Neural cell (in vitro differentiated cells): Measurements from ENCODE around the gene PACS1. TPM values are rescaled to one million over a fixed set of nuclear protein-coding genes. Genes with fewer than 3 reads are reported as not detected.

Source experiments
- H2AFZ ChIP-seq: fragments of 200-600, 300-800 bp; sonication (generic), shearing (Covaris generic); 2 replicates; pipeline ENCODE4 v1.6.0; 2014; ENCODE audit warnings: low read depth, mild to moderate bottlenecking, antibody characterized with exemption, low read length, moderate library complexity
- H3F3A ChIP-seq: fragments of 200-600 bp; shearing (Covaris generic); 2 replicates; pipeline ENCODE4 v1.6.1; 2016; ENCODE audit warnings: mild to moderate bottlenecking, moderate library complexity, mixed read lengths, antibody characterized with exemption, low read length; ENCODE audit not compliant: insufficient read depth, poor library complexity, severe bottlenecking
- H3K27ac ChIP-seq: fragments of 200-600, 300-800 bp; sonication (generic), shearing (Covaris generic); 2 replicates; pipeline ENCODE4 v1.5.1; 2014; ENCODE audit warnings: mild to moderate bottlenecking, low read length, moderate library complexity
- H3K27me3 ChIP-seq: fragments of 300-800, 200-600 bp; sonication (generic), shearing (Covaris generic); 2 replicates; pipeline ENCODE4 v1.6.0; 2014; ENCODE audit warnings: mild to moderate bottlenecking, low read depth, low read length, moderate library complexity; ENCODE audit not compliant: insufficient read depth
- H3K36me3 ChIP-seq: fragments of 300-800, 200-600 bp; sonication (generic), shearing (Covaris generic); 2 replicates; pipeline ENCODE4 v1.5.1; 2014; ENCODE audit warnings: mild to moderate bottlenecking, antibody characterized with exemption, low read length, moderate library complexity; ENCODE audit not compliant: insufficient read depth
- H3K4me2 ChIP-seq: fragments of 300-800, 200-600 bp; sonication (generic), shearing (Covaris generic); 2 replicates; pipeline ENCODE4 v1.6.0; 2014; ENCODE audit warnings: mild to moderate bottlenecking, low read length
- H3K4me3 ChIP-seq: fragments of 300-800, 200-600 bp; sonication (generic), shearing (Covaris generic); 2 replicates; pipeline ENCODE4 v1.5.1; 2014; ENCODE audit warnings: mild to moderate bottlenecking, low read length, moderate library complexity
- H3K79me2 ChIP-seq: fragments of 200-600 bp; shearing (Covaris generic); replicated peaks from 2 replicates; pipeline ENCODE4 v1.6.0; 2014; ENCODE audit warnings: mild to moderate bottlenecking, low read length, moderate library complexity; ENCODE audit not compliant: insufficient read depth
- H3K9ac ChIP-seq: fragments of 300-800, 200-600 bp; sonication (generic), shearing (Covaris generic); 2 replicates; pipeline ENCODE4 v1.6.1; 2016; ENCODE audit warnings: mild to moderate bottlenecking, low read length, mixed read lengths
- H3K9me2 ChIP-seq: fragments of 200-600 bp; shearing (Covaris generic); 2 replicates; pipeline ENCODE4 v1.6.1; 2016; ENCODE audit warnings: mild to moderate bottlenecking, low read length, mixed read lengths; ENCODE audit not compliant: insufficient read depth
- H3K9me3 ChIP-seq: fragments of 200-600, 300-800 bp; sonication (generic), shearing (Covaris generic); 2 replicates; pipeline ENCODE4 v1.6.1; 2016; ENCODE audit warnings: mild to moderate bottlenecking, mixed run types, low read length, moderate library complexity, mixed read lengths
- H4K20me1 ChIP-seq: fragments of 200-600 bp; shearing (Covaris generic); 2 replicates; pipeline ENCODE4 v1.6.1; 2016; ENCODE audit warnings: mild to moderate bottlenecking, mixed run types; ENCODE audit not compliant: insufficient read depth
- EP300 ChIP-seq: fragments of 450-650 bp; conservative IDR thresholded peaks from 2 replicates; pipeline ENCODE4 v1.6.1; 2014; ENCODE audit warnings: antibody characterized with exemption, mild to moderate bottlenecking, moderate library complexity; ENCODE audit not compliant: poor library complexity, severe bottlenecking
- EZH2 ChIP-seq: fragments of 200-600, 300-800 bp; shearing (Covaris generic), sonication (generic); IDR thresholded peaks from 2 replicates; pipeline ENCODE4 v1.6.1; 2014; ENCODE audit warnings: antibody characterized with exemption, low read length, borderline replicate concordance, mild to moderate bottlenecking; ENCODE audit not compliant: insufficient read depth, poor library complexity, severe bottlenecking
- MXI1 ChIP-seq: fragments of 450-650 bp; conservative IDR thresholded peaks from 2 replicates; pipeline ENCODE4 v1.6.1; 2014; ENCODE audit warnings: antibody characterized with exemption, mild to moderate bottlenecking; ENCODE audit not compliant: poor library complexity, severe bottlenecking
- POLR2AphosphoS5 ChIP-seq: IDR thresholded peaks from 2 replicates; pipeline ENCODE4 v1.6.1; 2012
- RAD21 ChIP-seq: fragments of 450-650 bp; conservative IDR thresholded peaks from 2 replicates; pipeline ENCODE4 v1.6.1; 2014; ENCODE audit warnings: antibody characterized with exemption, mild to moderate bottlenecking, moderate library complexity
- SMC3 ChIP-seq: fragments of 450-650 bp; conservative IDR thresholded peaks from 2 replicates; pipeline ENCODE4 v1.6.1; 2014; ENCODE audit warnings: antibody characterized with exemption, mild to moderate bottlenecking, moderate library complexity; ENCODE audit not compliant: poor library complexity
- TAF1 ChIP-seq: IDR thresholded peaks from 2 replicates; pipeline ENCODE4 v1.6.1; 2012; ENCODE audit warnings: low read depth
- polyA plus RNA-seq: library from polyadenylated mRNA; depleted of rRNA; stranded (reverse); fragments of >200 nt; gene quantifications from 2 replicates; pipeline ENCODE4 v1.2.3, GENCODE V29; 2014
- TF ChIP-seq, protein P1 (sequence below): IDR thresholded peaks from 2 replicates; pipeline ENCODE4 v1.6.1; 2012; ENCODE audit warnings: borderline replicate concordance
- TF ChIP-seq, protein P2 (sequence below): fragments of 450-650 bp; IDR thresholded peaks from 2 replicates; pipeline ENCODE4 v1.5.1; 2014; ENCODE audit warnings: antibody characterized with exemption, mild to moderate bottlenecking, moderate library complexity; ENCODE audit not compliant: poor library complexity, severe bottlenecking

PACS1 gene
- polyA plus RNA-seq, 1 donor from 2014 or later, result 14.4 TPM

DNA sequence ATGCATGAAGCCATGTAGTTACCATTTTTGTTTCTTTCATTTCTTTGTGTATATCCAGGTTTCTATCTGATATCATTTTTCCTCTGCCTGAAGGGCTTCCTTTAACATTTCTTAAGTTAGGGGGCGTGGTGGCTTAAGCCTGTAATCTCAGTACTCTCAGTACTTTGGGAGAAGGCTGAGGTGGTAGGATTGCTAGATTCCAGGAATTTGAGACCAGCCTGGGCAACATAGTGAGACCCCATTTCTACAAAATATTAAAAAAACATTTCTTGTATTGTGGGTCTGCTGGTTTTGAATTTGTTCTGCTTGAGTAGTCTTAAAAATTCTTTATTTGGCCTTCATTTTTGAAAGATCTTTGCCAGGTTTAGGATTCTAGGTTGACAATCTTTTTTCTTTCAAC is 5.5 kb upstream of the PACS1 start:
- Histone ChIP-seq H3K27ac (no peak overlapping the region), H3K79me2 (peaks cover 4% of the 10 kb centered on the region), H3K9ac (no peak overlapping the region), H4K20me1 (no peaks in the 10 kb centered on the region), H2AFZ (no peak overlapping the region), H3K4me2 (no peak overlapping the region), H3K9me3 (no peaks in the 10 kb centered on the region), H3K9me2 (no peaks in the 10 kb centered on the region), H3K36me3 (peaks cover 14% of the 10 kb centered on the region), H3F3A (no peaks in the 10 kb centered on the region), H3K4me3 (no peak overlapping the region), H3K27me3 (no peaks in the 10 kb centered on the region)
- TF ChIP-seq EZH2 (no peak), RAD21 (no peak), POLR2AphosphoS5 (no peak), MXI1 (no peak), TAF1 (no peak), EP300 (no peak)
- TF ChIP-seq, protein P1, sequence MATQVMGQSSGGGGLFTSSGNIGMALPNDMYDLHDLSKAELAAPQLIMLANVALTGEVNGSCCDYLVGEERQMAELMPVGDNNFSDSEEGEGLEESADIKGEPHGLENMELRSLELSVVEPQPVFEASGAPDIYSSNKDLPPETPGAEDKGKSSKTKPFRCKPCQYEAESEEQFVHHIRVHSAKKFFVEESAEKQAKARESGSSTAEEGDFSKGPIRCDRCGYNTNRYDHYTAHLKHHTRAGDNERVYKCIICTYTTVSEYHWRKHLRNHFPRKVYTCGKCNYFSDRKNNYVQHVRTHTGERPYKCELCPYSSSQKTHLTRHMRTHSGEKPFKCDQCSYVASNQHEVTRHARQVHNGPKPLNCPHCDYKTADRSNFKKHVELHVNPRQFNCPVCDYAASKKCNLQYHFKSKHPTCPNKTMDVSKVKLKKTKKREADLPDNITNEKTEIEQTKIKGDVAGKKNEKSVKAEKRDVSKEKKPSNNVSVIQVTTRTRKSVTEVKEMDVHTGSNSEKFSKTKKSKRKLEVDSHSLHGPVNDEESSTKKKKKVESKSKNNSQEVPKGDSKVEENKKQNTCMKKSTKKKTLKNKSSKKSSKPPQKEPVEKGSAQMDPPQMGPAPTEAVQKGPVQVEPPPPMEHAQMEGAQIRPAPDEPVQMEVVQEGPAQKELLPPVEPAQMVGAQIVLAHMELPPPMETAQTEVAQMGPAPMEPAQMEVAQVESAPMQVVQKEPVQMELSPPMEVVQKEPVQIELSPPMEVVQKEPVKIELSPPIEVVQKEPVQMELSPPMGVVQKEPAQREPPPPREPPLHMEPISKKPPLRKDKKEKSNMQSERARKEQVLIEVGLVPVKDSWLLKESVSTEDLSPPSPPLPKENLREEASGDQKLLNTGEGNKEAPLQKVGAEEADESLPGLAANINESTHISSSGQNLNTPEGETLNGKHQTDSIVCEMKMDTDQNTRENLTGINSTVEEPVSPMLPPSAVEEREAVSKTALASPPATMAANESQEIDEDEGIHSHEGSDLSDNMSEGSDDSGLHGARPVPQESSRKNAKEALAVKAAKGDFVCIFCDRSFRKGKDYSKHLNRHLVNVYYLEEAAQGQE, result no peak

DNA sequence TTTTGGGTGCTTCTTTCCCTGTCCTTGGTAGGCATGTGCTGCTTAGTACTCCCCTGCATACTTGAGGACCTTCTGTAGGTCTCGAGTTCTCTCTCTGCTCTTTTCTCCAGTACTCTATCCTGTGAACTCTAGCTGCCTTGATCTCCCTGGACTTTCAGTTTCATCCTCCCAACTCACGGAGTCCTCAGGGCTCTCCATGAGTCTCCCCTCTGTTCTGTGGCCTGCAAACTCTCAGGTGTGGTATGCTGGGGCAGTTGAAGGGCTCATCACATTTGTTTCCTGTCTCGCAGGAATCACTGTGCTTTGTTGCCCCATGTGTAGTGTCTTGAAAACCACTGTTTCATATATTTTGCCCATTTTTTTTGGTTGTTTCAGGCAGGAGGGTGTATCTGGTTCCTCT is 3.3 kb upstream of the PACS1 start:
- peaks cover 14% of the 10 kb centered on the region for H3K36me3 ChIP-seq
- no peak overlapping the region for H3K4me3 ChIP-seq
- H3K4me2 ChIP-seq, result no peak overlapping the region
- H4K20me1 ChIP-seq, result no peaks in the 10 kb centered on the region
- no peaks in the 10 kb centered on the region for H3K9me3 ChIP-seq
- no peak overlapping the region for H2AFZ ChIP-seq
- peaks cover 4% of the 10 kb centered on the region for H3F3A ChIP-seq
- H3K9me2 ChIP-seq, result no peaks in the 10 kb centered on the region
- H3K9ac ChIP-seq, result no peak overlapping the region
- H3K79me2 ChIP-seq, result peaks cover 11% of the 10 kb centered on the region
- no peaks in the 10 kb centered on the region for H3K27me3 ChIP-seq
- TF ChIP-seq EZH2, result no peak
- no peak for TF ChIP-seq EP300
- no peak for TF ChIP-seq RAD21
- no peak for TF ChIP-seq POLR2AphosphoS5
- TF ChIP-seq, protein P2, sequence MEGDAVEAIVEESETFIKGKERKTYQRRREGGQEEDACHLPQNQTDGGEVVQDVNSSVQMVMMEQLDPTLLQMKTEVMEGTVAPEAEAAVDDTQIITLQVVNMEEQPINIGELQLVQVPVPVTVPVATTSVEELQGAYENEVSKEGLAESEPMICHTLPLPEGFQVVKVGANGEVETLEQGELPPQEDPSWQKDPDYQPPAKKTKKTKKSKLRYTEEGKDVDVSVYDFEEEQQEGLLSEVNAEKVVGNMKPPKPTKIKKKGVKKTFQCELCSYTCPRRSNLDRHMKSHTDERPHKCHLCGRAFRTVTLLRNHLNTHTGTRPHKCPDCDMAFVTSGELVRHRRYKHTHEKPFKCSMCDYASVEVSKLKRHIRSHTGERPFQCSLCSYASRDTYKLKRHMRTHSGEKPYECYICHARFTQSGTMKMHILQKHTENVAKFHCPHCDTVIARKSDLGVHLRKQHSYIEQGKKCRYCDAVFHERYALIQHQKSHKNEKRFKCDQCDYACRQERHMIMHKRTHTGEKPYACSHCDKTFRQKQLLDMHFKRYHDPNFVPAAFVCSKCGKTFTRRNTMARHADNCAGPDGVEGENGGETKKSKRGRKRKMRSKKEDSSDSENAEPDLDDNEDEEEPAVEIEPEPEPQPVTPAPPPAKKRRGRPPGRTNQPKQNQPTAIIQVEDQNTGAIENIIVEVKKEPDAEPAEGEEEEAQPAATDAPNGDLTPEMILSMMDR, result no peak
- no peak for TF ChIP-seq SMC3
- TF ChIP-seq, protein P1, result no peak
- no peak for TF ChIP-seq MXI1
- TF ChIP-seq TAF1, result no peak
- no peak overlapping the region for H3K27ac ChIP-seq
